Measurements from ENCODE around the gene ERGIC3. TPM values are rescaled to one million over a fixed set of nuclear protein-coding genes. Genes with fewer than 3 reads are reported as not detected.
"Not testable (repeated sequence)": the region's sequence is repeated elsewhere in the genome, so short reads cannot be mapped to it uniquely, and the experiment has no call there.

ERGIC3 gene
- total RNA-seq, 1 donor, result 325 TPM

DNA sequence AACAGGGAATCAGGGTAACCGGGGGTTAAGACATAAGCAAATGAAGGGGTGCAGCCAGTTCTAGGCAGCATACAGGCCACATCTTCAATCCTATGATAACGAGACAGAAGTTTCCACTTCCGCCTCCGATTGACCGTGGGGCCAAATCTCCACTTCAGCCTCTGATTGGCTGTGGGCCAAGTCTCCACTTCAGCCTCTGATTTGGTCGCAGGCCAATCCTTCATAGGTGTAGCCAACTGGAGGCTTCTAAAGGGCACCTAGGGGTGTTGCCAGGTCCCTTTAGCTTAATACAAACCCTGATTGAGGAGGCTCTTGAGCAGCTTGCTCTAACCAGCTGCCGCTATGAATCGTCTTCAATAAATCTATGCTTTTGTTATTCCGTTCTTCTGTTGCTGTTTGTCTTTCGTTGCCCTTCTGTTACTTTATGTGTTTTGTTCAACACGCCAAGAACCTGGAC lies 2.1 kb upstream of the ERGIC3 start:
- TF ChIP-seq, protein P1, sequence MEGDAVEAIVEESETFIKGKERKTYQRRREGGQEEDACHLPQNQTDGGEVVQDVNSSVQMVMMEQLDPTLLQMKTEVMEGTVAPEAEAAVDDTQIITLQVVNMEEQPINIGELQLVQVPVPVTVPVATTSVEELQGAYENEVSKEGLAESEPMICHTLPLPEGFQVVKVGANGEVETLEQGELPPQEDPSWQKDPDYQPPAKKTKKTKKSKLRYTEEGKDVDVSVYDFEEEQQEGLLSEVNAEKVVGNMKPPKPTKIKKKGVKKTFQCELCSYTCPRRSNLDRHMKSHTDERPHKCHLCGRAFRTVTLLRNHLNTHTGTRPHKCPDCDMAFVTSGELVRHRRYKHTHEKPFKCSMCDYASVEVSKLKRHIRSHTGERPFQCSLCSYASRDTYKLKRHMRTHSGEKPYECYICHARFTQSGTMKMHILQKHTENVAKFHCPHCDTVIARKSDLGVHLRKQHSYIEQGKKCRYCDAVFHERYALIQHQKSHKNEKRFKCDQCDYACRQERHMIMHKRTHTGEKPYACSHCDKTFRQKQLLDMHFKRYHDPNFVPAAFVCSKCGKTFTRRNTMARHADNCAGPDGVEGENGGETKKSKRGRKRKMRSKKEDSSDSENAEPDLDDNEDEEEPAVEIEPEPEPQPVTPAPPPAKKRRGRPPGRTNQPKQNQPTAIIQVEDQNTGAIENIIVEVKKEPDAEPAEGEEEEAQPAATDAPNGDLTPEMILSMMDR (IDR thresholded peaks at IDR 0.05; ENCODE audit: insufficient read depth, low read depth, low read length), result no peak
- peak; percentile 6 for DNase-seq (ENCODE audit: low read depth)
- H3K4me3 ChIP-seq (ENCODE audit: low read depth, low read length), result no peak overlapping the region

DNA sequence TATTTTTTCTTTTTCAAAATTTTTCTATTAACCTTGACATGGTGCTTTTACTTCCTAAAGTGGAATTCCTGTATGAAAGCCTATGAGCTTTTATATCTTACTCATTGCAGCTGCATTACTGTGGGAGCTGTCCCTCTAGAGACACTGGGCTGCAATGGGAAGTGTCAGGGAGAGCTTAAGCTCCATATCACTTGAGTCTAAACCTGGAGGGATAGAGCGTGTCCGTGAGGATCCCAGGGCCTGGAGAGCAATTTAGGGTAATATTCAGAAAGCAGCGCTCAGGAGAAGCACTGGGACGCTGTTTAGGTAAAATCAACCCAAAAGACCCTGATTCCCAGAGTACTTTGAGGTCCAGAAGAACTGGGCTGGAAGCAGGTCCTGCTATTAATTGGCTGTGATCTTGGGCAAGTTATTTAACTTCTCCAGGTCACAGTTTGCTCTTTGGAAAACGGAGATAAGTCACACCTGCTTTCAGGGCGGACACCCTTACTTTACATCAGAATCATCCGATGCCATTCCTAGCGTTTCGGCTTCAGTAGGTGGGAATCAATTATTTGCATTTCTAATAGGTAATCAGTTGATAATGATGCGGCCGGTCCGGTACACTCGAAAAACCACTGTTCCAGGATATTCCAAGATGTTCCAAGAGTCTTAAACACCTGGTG lies 628 bp upstream of the ERGIC3 start:
- TF ChIP-seq, protein P1 (IDR thresholded peaks at IDR 0.05; ENCODE audit: insufficient read depth, low read depth, low read length), result no peak
- peak overlapping the region; percentile 96 for H3K4me3 ChIP-seq (ENCODE audit: low read depth, low read length)
- no peak for DNase-seq (ENCODE audit: low read depth)

DNA sequence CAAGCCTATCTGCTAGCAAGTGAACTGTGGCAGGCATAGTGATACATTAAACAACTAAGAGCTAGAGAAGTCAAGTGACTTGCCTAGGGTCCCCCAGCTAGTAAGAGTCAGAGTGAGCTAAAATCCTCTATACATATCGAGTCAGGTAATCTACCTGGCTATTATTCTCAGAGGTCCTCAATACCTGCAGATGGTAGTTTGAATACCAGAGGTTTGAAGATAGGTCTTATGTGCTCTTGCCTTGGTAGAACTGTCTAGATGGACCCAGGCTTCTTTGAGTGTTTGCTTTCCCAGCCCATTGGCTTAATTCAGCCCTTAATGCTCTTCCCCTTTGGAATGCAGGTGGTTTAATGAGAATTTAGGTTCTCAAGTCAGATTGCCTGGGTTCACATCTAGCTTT lies 1.1 kb downstream of the ERGIC3 start:
- TF ChIP-seq, protein P1 (IDR thresholded peaks at IDR 0.05; ENCODE audit: insufficient read depth, low read depth, low read length), result no peak
- DNase-seq (ENCODE audit: low read depth), result no peak
- H3K4me3 ChIP-seq (ENCODE audit: low read depth, low read length), result no peak overlapping the region

DNA sequence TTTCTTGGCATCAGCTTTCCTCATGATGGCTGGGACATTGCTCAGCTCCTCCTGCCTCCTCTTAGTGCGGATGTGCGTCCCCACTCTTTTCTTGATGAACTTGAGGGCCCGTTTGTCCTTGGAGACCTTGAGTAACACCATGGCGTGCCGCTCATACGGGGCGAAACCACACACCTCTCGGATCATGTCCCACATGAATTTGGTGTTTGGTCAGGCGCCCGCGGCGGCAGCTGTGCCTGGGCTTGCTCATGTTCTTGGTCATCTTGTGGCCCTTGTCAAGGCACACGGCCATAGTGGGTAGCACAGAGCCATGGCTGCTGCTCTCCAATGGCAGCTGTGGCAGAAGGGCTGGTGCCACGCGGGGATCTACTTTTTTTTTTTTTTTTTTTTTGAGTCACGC lies 2.6 kb downstream of the ERGIC3 start:
- no peak for DNase-seq (ENCODE audit: low read depth)
- TF ChIP-seq, protein P1 (IDR thresholded peaks at IDR 0.05; ENCODE audit: insufficient read depth, low read depth, low read length), result no peak

GRCh38 chr20:35544941-35545340 lies 3.1 kb downstream of the ERGIC3 start:
- not testable (repeated sequence) for DNase-seq (ENCODE audit: low read depth); H3K4me3 ChIP-seq (ENCODE audit: low read depth, low read length)

More for the DNA sequence above, 2.6 kb downstream of the ERGIC3 start:
- no peak overlapping the region for H3K4me3 ChIP-seq (ENCODE audit: low read depth, low read length)

DNA sequence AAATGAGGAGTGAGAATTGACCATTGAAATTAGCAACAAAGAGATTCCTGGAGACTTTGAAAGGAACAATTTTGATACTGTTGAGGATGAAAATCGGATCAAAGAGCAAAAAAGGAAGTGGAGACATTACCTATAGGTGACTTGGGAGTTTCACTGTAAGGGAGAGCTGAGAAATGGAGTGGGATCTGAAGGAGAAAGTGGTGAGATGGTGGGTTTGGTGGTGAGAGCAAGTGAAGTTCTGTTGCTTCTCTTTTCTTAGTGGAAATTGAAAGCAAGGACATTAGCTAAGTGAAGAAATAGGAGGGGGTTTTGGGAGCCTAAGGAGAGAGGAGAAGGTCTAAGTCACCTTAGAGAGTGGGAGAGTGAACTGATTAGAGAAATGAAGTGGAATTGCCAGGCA lies 4.2 kb downstream of the ERGIC3 start:
- TF ChIP-seq, protein P1 (IDR thresholded peaks at IDR 0.05; ENCODE audit: insufficient read depth, low read depth, low read length), result no peak
- DNase-seq (ENCODE audit: low read depth), result no peak

DNA sequence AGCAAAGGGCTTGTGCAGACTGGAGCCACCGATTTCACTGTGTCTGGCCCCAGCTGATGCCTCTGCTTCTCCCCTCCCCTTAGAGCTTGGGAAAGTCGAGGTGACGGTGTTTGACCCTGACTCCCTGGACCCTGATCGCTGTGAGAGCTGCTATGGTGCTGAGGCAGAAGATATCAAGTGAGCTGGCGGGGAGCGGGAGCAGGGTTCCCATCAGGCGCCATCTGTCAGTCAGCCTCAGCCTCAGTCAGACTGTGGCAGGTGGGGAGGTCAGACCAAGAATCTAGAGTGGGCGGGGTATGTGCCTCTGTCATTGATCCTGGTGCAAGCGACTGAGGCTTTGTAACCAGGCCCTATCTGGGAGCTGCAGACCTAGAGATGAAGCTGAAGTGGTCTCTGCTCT lies 5.5 kb downstream of the ERGIC3 start:
- TF ChIP-seq, protein P1 (IDR thresholded peaks at IDR 0.05; ENCODE audit: insufficient read depth, low read depth, low read length), result no peak

More for the DNA sequence above, 4.2 kb downstream of the ERGIC3 start:
- H3K4me3 ChIP-seq (ENCODE audit: low read depth, low read length), result no peak overlapping the region

More for the DNA sequence above, 5.5 kb downstream of the ERGIC3 start:
- DNase-seq (ENCODE audit: low read depth), result no peak
- no peak overlapping the region for H3K4me3 ChIP-seq (ENCODE audit: low read depth, low read length)

All from fibroblast of villous mesenchyme (primary cell).